ENCODE results near the gene PHF21B.

The PHF21B gene

GRCh38 chr22:44846726-44847275 lies 163.0 kb downstream of the PHF21B start:
- no peak for TF ChIP-seq FOXP2 (optimal IDR thresholded peaks at IDR 0.05; ENCODE audit: borderline replicate concordance, extremely low read depth, extremely low read length, insufficient read depth)
- TF ChIP-seq POLR2AphosphoS5 (IDR thresholded peaks at IDR 0.05; ENCODE audit: low read depth, low read length), result no peak
- TF ChIP-seq, protein P1, sequence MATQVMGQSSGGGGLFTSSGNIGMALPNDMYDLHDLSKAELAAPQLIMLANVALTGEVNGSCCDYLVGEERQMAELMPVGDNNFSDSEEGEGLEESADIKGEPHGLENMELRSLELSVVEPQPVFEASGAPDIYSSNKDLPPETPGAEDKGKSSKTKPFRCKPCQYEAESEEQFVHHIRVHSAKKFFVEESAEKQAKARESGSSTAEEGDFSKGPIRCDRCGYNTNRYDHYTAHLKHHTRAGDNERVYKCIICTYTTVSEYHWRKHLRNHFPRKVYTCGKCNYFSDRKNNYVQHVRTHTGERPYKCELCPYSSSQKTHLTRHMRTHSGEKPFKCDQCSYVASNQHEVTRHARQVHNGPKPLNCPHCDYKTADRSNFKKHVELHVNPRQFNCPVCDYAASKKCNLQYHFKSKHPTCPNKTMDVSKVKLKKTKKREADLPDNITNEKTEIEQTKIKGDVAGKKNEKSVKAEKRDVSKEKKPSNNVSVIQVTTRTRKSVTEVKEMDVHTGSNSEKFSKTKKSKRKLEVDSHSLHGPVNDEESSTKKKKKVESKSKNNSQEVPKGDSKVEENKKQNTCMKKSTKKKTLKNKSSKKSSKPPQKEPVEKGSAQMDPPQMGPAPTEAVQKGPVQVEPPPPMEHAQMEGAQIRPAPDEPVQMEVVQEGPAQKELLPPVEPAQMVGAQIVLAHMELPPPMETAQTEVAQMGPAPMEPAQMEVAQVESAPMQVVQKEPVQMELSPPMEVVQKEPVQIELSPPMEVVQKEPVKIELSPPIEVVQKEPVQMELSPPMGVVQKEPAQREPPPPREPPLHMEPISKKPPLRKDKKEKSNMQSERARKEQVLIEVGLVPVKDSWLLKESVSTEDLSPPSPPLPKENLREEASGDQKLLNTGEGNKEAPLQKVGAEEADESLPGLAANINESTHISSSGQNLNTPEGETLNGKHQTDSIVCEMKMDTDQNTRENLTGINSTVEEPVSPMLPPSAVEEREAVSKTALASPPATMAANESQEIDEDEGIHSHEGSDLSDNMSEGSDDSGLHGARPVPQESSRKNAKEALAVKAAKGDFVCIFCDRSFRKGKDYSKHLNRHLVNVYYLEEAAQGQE (IDR thresholded peaks at IDR 0.05; ENCODE audit: insufficient read depth in 1 of 2, low read depth in 2 of 2, low read length in 2 of 2), result no peak
- no peak for TF ChIP-seq SIN3A (IDR thresholded peaks at IDR 0.05; ENCODE audit: borderline replicate concordance, insufficient read depth, low read length)
- TF ChIP-seq TAF1 (IDR thresholded peaks at IDR 0.05; ENCODE audit: borderline replicate concordance, insufficient read depth, low read length), result no peak

GRCh38 chr22:44845796-44846720 lies 163.7 kb downstream of the PHF21B start:
- TF ChIP-seq POLR2AphosphoS5 (IDR thresholded peaks at IDR 0.05; ENCODE audit: low read depth, low read length), result no peak
- TF ChIP-seq TAF1 (IDR thresholded peaks at IDR 0.05; ENCODE audit: borderline replicate concordance, insufficient read depth, low read length), result no peak
- TF ChIP-seq, protein P1 (IDR thresholded peaks at IDR 0.05; ENCODE audit: insufficient read depth in 1 of 2, low read depth in 2 of 2, low read length in 2 of 2), result no peak

GRCh38 chr22:44845191-44845590 lies 164.6 kb downstream of the PHF21B start:
- no peak for TF ChIP-seq SIN3A (IDR thresholded peaks at IDR 0.05; ENCODE audit: borderline replicate concordance, insufficient read depth, low read length)
- no peak for TF ChIP-seq FOXP2 (optimal IDR thresholded peaks at IDR 0.05; ENCODE audit: borderline replicate concordance, extremely low read depth, extremely low read length, insufficient read depth)

DNA sequence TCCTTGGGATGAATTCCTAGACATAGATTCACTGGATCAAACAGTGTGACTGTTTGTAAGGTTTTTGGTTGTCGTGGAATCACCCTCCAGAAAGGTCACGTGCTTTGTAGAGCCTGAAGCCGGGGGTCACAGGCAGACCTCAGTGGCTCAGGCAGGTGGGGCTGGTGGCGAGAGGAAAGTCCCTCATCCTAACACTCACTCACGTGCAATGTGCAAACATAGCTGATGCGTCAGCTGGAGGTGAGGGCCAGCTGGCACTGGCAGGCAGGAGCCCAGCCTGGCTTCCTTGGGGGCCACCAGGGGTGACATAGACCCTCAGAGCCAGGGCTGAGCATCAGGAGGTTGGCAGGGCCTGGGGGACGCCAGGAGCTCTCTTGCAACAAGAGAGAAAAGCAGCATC lies 167.4 kb downstream of the PHF21B start:
- no peak for TF ChIP-seq POLR2AphosphoS5 (IDR thresholded peaks at IDR 0.05; ENCODE audit: low read depth, low read length)
- no peak for TF ChIP-seq TAF1 (IDR thresholded peaks at IDR 0.05; ENCODE audit: borderline replicate concordance, insufficient read depth, low read length)
- TF ChIP-seq, protein P1 (IDR thresholded peaks at IDR 0.05; ENCODE audit: insufficient read depth in 1 of 2, low read depth in 2 of 2, low read length in 2 of 2), result no peak
- no peak for TF ChIP-seq FOXP2 (optimal IDR thresholded peaks at IDR 0.05; ENCODE audit: borderline replicate concordance, extremely low read depth, extremely low read length, insufficient read depth)
- no peak for TF ChIP-seq SIN3A (IDR thresholded peaks at IDR 0.05; ENCODE audit: borderline replicate concordance, insufficient read depth, low read length)

- TF ChIP-seq, protein P1 (IDR thresholded peaks at IDR 0.05; ENCODE audit: insufficient read depth in 1 of 2, low read depth in 2 of 2, low read length in 2 of 2), result no peak
- no peak for TF ChIP-seq POLR2AphosphoS5 (IDR thresholded peaks at IDR 0.05; ENCODE audit: low read depth, low read length)
- no peak for TF ChIP-seq SIN3A (IDR thresholded peaks at IDR 0.05; ENCODE audit: borderline replicate concordance, insufficient read depth, low read length)
- no peak for TF ChIP-seq FOXP2 (optimal IDR thresholded peaks at IDR 0.05; ENCODE audit: borderline replicate concordance, extremely low read depth, extremely low read length, insufficient read depth)
- TF ChIP-seq TAF1 (IDR thresholded peaks at IDR 0.05; ENCODE audit: borderline replicate concordance, insufficient read depth, low read length), result no peak
These were observed 169.0 kb downstream of the PHF21B start for GRCh38 chr22:44840611-44841322.

All from PFSK-1 (cell line).